Metanephros (tissue), 2 donors: Measurements from ENCODE around the gene RNASEH2A. TPM values are rescaled to one million over a fixed set of nuclear protein-coding genes. Genes with fewer than 3 reads are reported as not detected.

Experiments
- small RNA-seq: library from RNA; depleted of rRNA; stranded (forward); fragments of <200 nt; gene quantifications from one replicate; pipeline ENCODE3, GENCODE V24; 2014; ENCODE audit warnings: low replicate concordance
- total RNA-seq: library from RNA; depleted of rRNA; stranded (reverse); fragments of >200 nt; gene quantifications from one replicate; pipeline ENCODE4 v1.2.3, GENCODE V29; 2014

Gene RNASEH2A
- total RNA-seq = 14.4 TPM

GRCh38 chr19:12806242-12807081, at the start of gene RNASEH2A:
Gene RNASEH2A, plus strand, starts transcription at chr19:12806584. Its CDS starts 90 bp downstream, at chr19:12806674.

DNA sequence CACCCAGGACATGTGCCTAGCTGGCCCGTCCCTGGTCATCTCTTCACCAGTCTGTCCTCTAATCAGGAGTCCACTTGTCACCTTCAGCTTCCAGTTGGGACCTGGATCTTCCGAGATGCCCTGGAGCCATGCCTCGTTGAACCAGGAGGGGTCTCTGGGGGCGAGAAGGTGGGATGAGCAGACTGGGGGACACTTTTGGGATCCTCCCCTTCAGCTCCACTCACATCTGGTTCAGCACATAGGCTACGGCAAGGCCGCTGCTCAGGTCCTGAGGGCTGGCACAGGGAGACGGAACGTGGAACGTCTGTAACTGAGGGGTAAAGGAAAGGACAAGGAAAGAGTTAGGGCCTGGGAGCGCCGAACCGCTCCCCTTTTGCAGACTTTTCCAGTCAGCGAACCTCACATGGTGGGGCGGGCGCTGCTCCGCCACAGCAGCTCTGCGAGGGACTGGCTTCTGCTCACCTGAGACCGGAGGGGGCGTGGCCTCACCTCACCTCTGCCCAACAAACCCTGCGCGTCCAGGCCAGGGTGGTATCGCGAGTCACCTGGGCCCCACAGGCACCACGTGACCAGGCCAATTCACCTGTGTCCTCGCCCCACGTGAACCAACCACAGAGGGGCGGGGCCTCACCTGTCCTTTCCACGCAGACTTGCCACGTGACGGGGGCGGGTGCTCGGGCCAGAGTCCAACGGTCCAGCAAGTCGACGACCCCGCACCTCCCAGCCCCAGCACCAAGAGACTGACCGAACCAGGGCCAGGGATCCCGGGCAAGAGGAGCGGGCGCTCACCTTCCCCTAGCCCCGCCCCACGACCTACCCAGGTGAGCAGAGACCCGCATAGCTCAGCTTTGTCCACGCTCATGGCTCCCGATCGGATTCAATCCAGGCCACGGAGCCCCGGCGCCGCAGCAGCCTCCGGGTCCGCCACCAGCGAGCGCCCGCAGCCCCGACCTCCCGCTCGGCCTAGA, 31.5 kb upstream of the RNASEH2A start, which contains the start of gene HOOK2:
HOOK2 (minus strand) TSS at position 965 of the 968 bp plus-strand sequence; CDS start at position 862, 103 bp downstream.

DNA sequence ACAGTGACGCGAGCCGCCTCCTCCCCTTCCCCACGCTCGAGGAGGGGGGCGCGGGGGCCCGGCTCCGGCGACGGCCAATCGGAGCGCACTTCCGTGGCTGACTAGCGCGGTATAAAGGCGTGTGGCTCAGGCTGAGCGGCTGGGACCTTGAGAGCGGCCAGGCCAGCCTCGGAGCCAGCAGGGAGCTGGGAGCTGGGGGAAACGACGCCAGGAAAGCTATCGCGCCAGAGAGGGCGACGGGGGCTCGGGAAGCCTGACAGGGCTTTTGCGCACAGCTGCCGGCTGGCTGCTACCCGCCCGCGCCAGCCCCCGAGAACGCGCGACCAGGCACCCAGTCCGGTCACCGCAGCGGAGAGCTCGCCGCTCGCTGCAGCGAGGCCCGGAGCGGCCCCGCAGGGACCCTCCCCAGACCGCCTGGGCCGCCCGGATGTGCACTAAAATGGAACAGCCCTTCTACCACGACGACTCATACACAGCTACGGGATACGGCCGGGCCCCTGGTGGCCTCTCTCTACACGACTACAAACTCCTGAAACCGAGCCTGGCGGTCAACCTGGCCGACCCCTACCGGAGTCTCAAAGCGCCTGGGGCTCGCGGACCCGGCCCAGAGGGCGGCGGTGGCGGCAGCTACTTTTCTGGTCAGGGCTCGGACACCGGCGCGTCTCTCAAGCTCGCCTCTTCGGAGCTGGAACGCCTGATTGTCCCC, 14.9 kb upstream of the RNASEH2A start, which contains the start of gene JUNB:
JUNB (plus strand) TSS at position 142 of the 706 bp plus-strand sequence; CDS start at position 428, 286 bp downstream.

GRCh38 chr19:12801466-12802266, 4.7 kb upstream of the RNASEH2A start, which contains the start of the genes PRDX2 and THSD8:
Gene PRDX2, minus strand, starts transcription at chr19:12801800. Its CDS starts 539 bp downstream, at chr19:12801261.
Gene THSD8, plus strand, starts transcription at chr19:12802069. Its CDS starts 3 bp downstream, at chr19:12802072.

DNA sequence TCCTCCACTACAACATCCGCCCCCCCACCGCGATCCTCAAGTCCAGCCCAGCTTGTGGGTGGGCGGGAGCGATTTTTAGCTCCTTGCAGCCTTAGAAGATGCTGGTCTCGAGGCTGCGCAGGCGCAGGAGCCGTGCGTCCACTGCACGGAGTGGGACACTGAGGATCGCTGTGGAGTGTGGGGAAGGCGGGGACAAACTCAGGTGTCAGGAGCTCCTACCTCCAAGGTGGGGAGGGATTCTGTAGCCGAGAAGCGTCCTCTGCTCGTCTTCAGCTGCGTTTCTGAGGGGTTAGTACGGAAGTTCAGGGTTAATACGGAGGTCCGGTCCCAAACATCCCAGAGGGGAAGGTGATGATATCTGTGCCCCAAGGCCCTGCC, 28.2 kb downstream of the RNASEH2A start, which contains the start of gene RTBDN:
RTBDN (minus strand) TSS at position 14 of the 378 bp plus-strand sequence. CDS start 4,600 bp downstream, outside the sequence.

DNA sequence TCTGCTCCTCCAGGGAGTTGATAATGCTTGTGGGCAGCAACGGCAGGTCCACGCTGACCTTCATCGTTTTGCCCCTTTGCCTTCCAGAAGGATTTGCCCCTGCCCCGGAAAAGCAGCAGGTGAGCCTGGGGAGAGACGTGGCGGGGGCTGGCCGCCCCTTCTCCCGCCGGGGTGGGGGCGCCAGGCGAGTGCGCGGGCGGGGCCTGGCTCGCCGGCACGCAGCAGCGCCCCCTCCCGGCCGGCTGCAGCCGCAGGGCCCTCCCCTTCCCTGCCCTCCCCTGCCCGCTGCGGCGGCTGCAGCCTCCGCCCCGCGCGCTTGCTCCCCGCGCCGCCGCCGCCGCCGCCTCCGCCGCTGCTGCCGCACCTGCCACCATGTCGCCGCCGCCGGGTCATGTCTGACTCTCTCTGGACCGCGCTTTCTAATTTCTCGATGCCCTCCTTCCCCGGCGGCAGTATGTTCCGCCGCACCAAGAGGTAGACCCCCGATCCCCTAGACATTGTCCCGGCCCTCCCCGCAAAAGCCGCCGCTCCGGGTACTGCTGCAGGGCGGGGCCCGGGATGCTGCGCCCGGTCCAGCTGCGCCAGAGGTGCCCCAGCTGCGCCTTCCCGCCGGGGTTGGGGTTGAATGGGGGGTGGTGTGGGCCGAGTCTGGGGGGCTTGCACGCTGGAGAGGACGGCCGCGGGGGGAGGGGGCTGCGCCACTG, 31.9 kb downstream of the RNASEH2A start, which contains the start of gene MAST1:
MAST1 (plus strand) TSS at position 334 of the 704 bp plus-strand sequence; CDS start at position 392, 58 bp downstream.

Small RNAs within 50 kb of the gene (small RNA-seq; reads per million reads assigned to genes)
- gene MIR5684 = not detected
- not detected for gene MIR6794

Other genes with a start within 250 kb of the RNASEH2A start
- gene ZNF490, start 195.8 kb upstream of the RNASEH2A start, total RNA-seq = 11.2 TPM
- 21.5 TPM for gene ZNF791, start 195.7 kb upstream of the RNASEH2A start, total RNA-seq
- gene MAN2B1, start 139.8 kb upstream of the RNASEH2A start, total RNA-seq = 52.4 TPM
- gene WDR83, start 139.8 kb upstream of the RNASEH2A start, total RNA-seq = 12.7 TPM
- 85.2 TPM for gene DHPS, start 124.7 kb upstream of the RNASEH2A start, total RNA-seq
- gene GNG14, start 118.6 kb upstream of the RNASEH2A start, total RNA-seq = not detected
- gene FBXW9, start 110.0 kb upstream of the RNASEH2A start, total RNA-seq = 13.4 TPM
- 75.0 TPM for gene TNPO2, start 82.7 kb upstream of the RNASEH2A start, total RNA-seq
- gene TRIR, start 71.9 kb upstream of the RNASEH2A start, total RNA-seq = 87.8 TPM
- 48.2 TPM for gene GET3, start 69.1 kb upstream of the RNASEH2A start, total RNA-seq
- gene BEST2, start 54.8 kb upstream of the RNASEH2A start, total RNA-seq = not detected
- gene HOOK2, start 31.0 kb upstream of the RNASEH2A start, total RNA-seq = 55.4 TPM
- 219 TPM for gene JUNB, start 15.1 kb upstream of the RNASEH2A start, total RNA-seq
- 324 TPM for gene PRDX2, start 4.8 kb upstream of the RNASEH2A start, total RNA-seq
- gene THSD8, start 4.5 kb upstream of the RNASEH2A start, total RNA-seq = not detected
- gene RTBDN, start 28.0 kb downstream of the RNASEH2A start, total RNA-seq = not detected
- 1.1 TPM for gene MAST1, start 31.9 kb downstream of the RNASEH2A start, total RNA-seq
- gene DNASE2, start 74.9 kb downstream of the RNASEH2A start, total RNA-seq = 15.4 TPM
- 7.1 TPM for gene KLF1, start 80.6 kb downstream of the RNASEH2A start, total RNA-seq
- 45.0 TPM for gene GCDH, start 84.6 kb downstream of the RNASEH2A start, total RNA-seq
- 1.4 TPM for gene SYCE2, start 112.7 kb downstream of the RNASEH2A start, total RNA-seq
- gene FARSA, start 127.1 kb downstream of the RNASEH2A start, total RNA-seq = 49.1 TPM
- gene CALR, start 132.0 kb downstream of the RNASEH2A start, total RNA-seq = 525 TPM
- 77.2 TPM for gene RAD23A, start 139.3 kb downstream of the RNASEH2A start, total RNA-seq
- gene GADD45GIP1, start 150.6 kb downstream of the RNASEH2A start, total RNA-seq = 19.3 TPM
- not detected for gene DAND5, start 163.0 kb downstream of the RNASEH2A start, total RNA-seq
- gene NFIX, start 188.9 kb downstream of the RNASEH2A start, total RNA-seq = 48.9 TPM